MG63 (cell line): Measurements from ENCODE around the gene AKAP3. TPM values are rescaled to one million over a fixed set of nuclear protein-coding genes. Genes with fewer than 3 reads are reported as not detected.

Source experiments
- DNase-seq: peaks from one replicate; pipeline ENCODE4 v3.0.0-alpha.2; 2020
- H3K27me3 ChIP-seq: fragments of 250-450 bp; sonication (Bioruptor Pico); 2 replicates; pipeline ENCODE4 v1.5.1; 2020; ENCODE audit warnings: mild to moderate bottlenecking, moderate library complexity
- H3K36me3 ChIP-seq: fragments of 250-450 bp; sonication (Bioruptor Pico); 2 replicates; pipeline ENCODE4 v1.5.1; 2020; ENCODE audit warnings: mild to moderate bottlenecking, moderate library complexity
- H3K4me3 ChIP-seq: fragments of 250-450 bp; sonication (Bioruptor Pico); 2 replicates; pipeline ENCODE4 v1.5.1; 2020; ENCODE audit warnings: mild to moderate bottlenecking, moderate library complexity
- H3K9me3 ChIP-seq: fragments of 250-450 bp; sonication (Bioruptor Pico); 2 replicates; pipeline ENCODE4 v1.5.1; 2020; ENCODE audit warnings: mild to moderate bottlenecking, moderate library complexity
- total RNA-seq: library from RNA; depleted of rRNA; stranded (reverse); fragments of >200 nt; shearing (Covaris generic); gene quantifications from 2 replicates; pipeline ENCODE4 v1.2.3, GENCODE V29; 2014; ENCODE audit warnings: low replicate concordance; rRNA removed

Gene AKAP3
- total RNA-seq, result not detected in 2 replicates

DNA sequence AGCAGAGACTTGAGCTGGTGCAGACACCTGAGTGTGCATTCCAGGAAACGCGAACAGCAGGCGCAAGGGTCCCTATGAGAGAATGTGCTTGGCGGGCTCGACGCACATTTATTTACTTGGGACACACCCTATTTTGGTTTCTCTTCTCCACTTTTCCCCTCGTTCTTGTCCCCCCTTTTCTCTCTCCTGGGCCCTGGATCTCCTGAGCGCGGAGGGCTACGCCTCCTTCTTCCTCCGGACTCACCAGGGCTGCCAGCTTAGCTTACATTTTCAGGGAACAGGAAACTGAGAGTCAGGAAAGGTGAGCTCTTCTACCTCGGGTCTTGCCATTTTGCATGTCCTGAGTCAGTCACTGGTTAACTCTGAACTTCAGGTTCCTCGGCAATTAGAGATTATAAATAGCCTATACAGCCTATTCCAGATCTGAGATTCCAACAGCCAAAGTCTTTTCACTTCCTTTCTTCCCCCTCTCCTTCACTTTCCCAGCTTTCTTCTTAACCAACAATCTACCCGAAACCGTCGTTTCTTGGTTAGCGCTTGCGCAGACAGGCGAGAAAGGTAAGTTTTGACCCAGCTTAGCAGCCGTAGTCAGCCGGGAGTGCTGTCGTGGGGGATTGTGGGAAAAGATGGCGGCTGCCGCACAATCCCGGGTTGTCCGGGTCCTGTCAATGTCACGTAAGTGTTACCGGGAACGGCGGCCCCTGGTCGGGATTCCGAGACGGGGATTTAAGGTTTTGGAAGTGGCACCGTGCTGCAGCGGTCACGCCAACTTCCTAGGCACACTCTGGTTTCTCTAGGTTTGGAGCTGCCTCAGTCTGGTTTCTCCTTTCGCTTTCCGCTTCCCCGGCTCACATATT is at the start of gene AKAP3, which contains the start of gene NDUFA9:
Gene AKAP3 (minus strand): TSS at position 551 of the 857 bp plus-strand sequence. CDS start 10,855 bp downstream, outside the sequence.
Gene NDUFA9 (plus strand): TSS at position 614 of the 857 bp plus-strand sequence. CDS start 13 bp downstream, at position 627.
- peak; percentile 79 for DNase-seq
- H3K27me3 ChIP-seq, result peaks cover 7% of the 10 kb centered on the region; the same call in 1 of the 2 replicates
- H3K9me3 ChIP-seq, result no peaks in the 10 kb centered on the region
- H3K4me3 ChIP-seq, result peak within 1 kb of the TSS; percentile 77
- peaks cover 1% of the 10 kb centered on the region for H3K36me3 ChIP-seq

DNA sequence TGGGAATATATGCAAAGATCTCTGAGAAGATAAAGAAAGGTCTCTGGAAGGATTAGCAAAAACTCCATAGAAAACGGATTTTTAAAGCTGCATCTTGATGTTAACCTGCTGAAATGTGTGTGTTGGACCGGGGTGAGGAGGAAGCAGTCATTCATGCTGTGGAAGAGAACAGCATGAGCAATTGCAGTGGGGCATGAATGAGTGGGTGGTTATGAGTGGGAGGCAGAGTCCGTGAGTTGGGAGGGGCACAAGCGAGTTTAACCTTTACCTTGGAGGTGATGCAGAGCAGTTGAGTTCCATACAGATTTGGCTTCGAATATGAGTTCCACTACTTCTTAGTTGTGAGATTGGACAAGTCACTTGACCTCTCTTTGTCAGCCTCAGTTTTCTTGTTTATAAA is 41.9 kb upstream of the AKAP3 start:
- no peak overlapping the region for H3K4me3 ChIP-seq
- peaks cover 2% of the 10 kb centered on the region for H3K36me3 ChIP-seq
- H3K9me3 ChIP-seq, result no peaks in the 10 kb centered on the region
- no peak for DNase-seq
- no peaks in the 10 kb centered on the region for H3K27me3 ChIP-seq

DNA sequence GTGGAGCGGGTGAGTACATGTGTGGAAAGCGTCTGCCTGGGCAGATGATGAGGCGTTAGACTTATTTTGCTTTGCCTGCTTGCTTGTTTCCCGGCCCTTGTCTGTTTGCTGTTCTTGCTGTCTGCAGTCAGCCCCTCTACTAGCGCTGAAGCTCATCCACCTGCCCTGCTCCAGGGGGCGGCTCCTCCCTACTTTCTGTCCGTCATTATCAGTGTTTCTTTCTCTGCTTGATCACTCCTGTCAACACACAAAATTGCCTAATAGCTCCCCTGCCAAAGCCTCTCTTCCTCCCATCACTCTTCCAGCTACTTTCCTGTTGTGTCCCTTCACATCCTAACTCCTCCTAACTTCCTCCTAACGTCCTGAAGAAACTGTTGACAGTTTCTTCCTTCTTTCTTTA is 36.5 kb upstream of the AKAP3 start:
- DNase-seq, result no peak
- H3K9me3 ChIP-seq, result no peaks in the 10 kb centered on the region
- H3K36me3 ChIP-seq, result peaks cover 11% of the 10 kb centered on the region
- no peaks in the 10 kb centered on the region for H3K27me3 ChIP-seq
- no peak overlapping the region for H3K4me3 ChIP-seq

DNA sequence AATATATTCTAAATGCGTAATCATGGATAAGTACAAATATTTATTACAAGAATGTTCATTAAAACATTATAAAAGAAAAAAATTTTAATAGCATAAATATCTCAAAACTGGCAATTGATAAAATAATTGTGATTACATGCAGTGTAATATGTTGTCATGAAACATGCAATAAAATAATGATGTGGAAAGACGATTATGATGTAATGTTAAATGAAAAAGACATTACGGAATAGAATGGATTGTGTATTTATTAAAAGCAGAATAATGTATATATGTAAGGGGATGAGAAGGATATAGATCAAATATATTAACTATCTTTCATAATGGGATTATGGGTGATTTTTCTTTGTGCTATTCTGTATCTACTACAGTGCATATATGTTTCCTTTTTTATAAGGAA is 32.9 kb upstream of the AKAP3 start:
- Histone ChIP-seq H3K27me3 (no peaks in the 10 kb centered on the region), H3K36me3 (peaks cover 11% of the 10 kb centered on the region), H3K9me3 (no peaks in the 10 kb centered on the region), H3K4me3 (no peak overlapping the region)
- DNase-seq, result no peak

DNA sequence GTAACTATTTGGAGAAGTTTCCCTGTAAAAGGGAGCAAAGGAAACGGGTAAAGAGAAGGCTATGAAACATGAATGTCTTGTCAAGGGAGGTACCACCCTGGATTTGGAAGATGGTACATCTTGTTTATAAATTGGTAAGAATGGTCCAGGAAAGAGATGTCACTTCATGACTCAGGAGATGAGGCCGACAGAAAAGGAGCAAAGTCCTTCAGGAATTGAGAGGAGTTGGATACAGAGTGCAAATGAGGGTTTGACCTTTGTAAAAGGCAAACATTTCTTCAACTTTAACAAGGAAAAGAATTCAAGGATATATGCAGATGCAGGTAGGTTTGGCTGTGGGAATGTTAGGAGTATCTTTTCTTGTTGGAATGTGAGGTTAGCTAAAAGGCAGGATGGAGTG is 30.9 kb upstream of the AKAP3 start:
- no peak overlapping the region for H3K4me3 ChIP-seq
- no peak for DNase-seq
- H3K9me3 ChIP-seq, result no peaks in the 10 kb centered on the region
- no peaks in the 10 kb centered on the region for H3K27me3 ChIP-seq
- peaks cover 11% of the 10 kb centered on the region for H3K36me3 ChIP-seq

DNA sequence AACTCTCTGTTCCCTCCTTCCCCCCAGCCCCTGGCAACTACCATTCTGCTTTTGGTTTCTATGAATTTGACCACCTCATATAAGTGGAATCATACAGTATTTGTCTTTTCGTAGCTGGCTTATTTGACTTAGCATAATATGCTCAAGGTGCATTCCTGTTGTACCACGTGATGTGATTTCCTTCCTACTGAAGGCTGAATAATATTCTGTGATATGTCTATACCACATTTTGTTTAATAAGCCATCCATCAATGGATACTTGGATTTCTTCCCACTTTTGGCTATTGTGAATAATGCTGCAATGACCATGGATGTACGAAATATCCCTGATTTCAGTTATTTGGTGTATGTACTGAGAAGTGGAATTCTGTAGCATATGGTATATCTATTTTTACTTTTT is 16.4 kb upstream of the AKAP3 start:
- Histone ChIP-seq H3K4me3 (no peak overlapping the region), H3K27me3 (no peaks in the 10 kb centered on the region), H3K36me3 (peaks cover 66% of the 10 kb centered on the region), H3K9me3 (no peaks in the 10 kb centered on the region)
- no peak for DNase-seq

DNA sequence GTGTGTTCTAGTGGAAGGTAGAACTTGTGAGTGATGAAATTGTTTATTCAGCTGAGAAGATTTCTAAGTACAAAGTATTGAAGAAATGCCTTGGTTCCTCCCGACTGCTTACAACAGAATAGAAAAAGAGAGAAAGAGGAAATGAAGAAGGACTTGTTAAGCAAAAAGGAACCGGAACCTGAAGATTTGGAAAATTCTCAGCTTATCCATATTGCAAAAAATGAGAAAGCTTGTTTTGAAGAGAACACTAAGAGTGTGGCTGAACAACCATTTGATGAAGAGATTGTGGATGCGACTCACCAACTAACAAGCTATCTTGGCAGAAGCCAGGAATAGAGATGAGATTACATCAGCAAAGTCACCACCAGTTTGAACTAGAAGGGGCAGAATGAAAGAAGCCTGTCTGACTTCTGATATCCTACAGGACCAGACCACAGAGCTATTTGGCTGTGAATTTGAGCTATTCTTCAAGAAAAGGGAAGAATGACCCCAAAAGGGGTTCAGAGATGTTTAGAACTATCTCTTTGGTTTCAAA is 15.2 kb upstream of the AKAP3 start:
- peak; percentile 49 for DNase-seq
- Histone ChIP-seq H3K36me3 (peaks cover 66% of the 10 kb centered on the region), H3K4me3 (no peak overlapping the region), H3K9me3 (no peaks in the 10 kb centered on the region), H3K27me3 (no peaks in the 10 kb centered on the region)

DNA sequence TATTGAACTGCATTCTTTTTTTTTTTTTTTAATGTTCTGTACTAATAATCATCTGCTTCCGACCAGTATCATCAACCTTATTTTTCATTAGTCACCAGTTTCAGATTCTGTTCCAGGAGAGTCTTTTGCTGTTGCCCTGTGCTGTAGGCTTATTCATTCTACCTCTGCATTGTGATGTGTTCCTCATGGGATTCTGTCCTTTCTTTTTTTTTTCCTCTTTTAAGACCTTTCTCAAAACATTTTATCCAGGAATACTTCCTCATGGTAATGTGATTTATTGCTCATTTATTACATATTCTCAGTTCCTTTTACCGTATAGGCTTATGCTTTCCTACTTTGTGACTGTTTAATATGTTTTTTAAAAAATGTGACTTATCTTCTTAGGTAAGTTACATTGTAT is 4.8 kb upstream of the AKAP3 start:
- peaks cover 44% of the 10 kb centered on the region for H3K36me3 ChIP-seq
- no peak for DNase-seq
- H3K9me3 ChIP-seq, result no peaks in the 10 kb centered on the region
- no peaks in the 10 kb centered on the region for H3K27me3 ChIP-seq
- H3K4me3 ChIP-seq, result no peak overlapping the region

DNA sequence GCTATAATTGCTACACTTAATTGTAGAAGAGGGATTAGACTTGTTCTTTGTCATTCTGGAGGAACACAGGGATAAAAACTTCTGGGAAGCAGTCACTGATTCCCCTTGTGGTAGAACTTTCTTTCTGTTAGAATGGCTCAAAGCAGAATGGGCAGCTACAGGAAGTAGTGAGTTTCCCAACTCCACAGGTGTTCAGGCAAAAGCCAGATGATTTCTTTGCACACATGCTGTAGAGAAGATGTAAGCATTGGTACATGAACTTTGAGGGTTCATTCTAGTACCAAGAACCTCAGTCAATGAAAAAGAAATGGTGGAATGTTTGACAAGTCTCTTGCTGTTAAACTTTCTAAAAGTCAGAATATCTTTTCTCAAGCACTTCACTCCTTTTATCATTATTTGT is 4.4 kb upstream of the AKAP3 start:
- Histone ChIP-seq H3K4me3 (no peak overlapping the region), H3K36me3 (peaks cover 41% of the 10 kb centered on the region), H3K9me3 (no peaks in the 10 kb centered on the region), H3K27me3 (no peaks in the 10 kb centered on the region)
- DNase-seq, result no peak

DNA sequence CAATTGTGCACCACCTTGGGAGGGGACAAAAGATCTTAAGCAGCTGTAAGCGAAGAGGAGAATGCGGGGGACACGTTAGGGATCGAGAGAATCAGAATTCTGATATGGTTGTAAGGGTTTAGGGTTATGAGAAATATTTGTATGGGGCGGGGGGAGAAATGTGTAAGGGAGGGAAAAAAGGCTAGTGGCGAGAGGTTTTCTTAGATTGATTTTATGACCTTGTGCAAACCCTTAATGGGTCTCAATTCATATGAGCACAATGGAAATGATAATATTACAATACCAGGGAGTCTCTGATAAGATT is 459 bp upstream of the AKAP3 start:
- Histone ChIP-seq H3K9me3 (no peaks in the 10 kb centered on the region), H3K36me3 (peaks cover 7% of the 10 kb centered on the region), H3K27me3 (peaks cover 3% of the 10 kb centered on the region; the same call in 1 of the 2 replicates), H3K4me3 (peak overlapping the region; percentile 77)
- DNase-seq, result no peak

DNA sequence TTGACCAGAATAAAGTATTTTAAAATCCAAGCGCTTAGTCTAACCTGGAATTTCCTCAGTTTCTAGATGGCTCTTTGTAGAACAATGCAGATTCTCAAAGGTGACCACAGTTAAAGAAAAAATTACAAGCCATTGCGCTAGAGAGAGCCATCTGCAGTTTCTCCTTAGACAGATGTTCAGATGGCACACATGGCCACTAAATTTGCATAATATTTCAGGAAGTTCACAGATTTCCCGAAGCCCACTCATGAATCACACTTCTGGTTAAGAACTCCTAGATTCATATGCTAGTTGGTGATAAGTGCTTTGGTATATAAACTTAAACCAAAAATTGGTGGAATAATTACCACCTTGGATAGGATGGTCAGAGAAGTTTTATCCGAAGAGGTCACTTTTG is 749 bp downstream of the AKAP3 start:
- DNase-seq, result no peak
- Histone ChIP-seq H3K9me3 (no peaks in the 10 kb centered on the region), H3K27me3 (peaks cover 11% of the 10 kb centered on the region), H3K36me3 (no peaks in the 10 kb centered on the region; the same call in 1 of the 2 replicates), H3K4me3 (peak overlapping the region; percentile 77)

DNA sequence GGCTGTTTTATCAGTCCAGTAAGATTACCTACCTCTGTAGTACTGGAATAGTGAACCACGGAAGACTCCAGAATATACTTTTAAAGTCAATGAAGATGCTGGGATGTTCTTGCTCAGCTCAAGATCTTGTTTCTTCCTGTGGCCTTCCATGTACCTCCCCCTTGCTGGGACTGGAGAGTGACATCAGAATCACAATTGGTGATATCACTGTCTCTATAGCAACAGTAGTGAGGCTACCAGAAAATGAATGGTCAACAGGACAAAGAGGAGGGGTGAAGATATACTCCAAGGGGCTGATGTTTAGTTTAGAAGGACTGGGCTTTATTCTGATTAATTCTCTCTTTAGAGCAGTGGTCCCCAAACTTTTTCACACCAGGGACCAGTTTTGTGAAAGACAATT is 3.8 kb downstream of the AKAP3 start:
- no peak for DNase-seq
- Histone ChIP-seq H3K36me3 (no peaks in the 10 kb centered on the region), H3K4me3 (no peak overlapping the region)

DNA sequence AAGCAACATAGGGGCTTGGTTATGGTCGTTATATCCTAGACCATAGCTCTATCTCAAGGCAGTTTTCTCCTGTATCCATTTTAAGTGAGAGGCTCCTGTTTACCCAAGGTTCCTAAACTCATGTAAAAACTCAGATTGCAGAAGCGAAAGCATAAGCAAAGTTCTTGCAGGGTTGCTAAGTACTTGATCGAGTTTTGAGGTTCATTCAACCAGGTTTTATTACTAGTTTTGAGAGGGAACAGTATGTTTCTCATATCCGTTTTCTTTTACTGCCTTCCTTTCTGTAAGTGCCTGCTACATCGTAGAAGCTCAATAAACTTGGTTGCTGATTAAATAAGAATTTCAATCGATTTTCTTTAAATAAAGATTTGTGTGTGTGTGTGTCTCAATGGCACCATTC is 5.1 kb downstream of the AKAP3 start:
- peaks cover 32% of the 10 kb centered on the region for H3K27me3 ChIP-seq
- no peaks in the 10 kb centered on the region for H3K9me3 ChIP-seq
- no peak overlapping the region for H3K4me3 ChIP-seq
- no peaks in the 10 kb centered on the region for H3K36me3 ChIP-seq
- DNase-seq, result no peak

More for the DNA sequence above, 3.8 kb downstream of the AKAP3 start:
- H3K9me3 ChIP-seq, result no peaks in the 10 kb centered on the region
- peaks cover 31% of the 10 kb centered on the region for H3K27me3 ChIP-seq

DNA sequence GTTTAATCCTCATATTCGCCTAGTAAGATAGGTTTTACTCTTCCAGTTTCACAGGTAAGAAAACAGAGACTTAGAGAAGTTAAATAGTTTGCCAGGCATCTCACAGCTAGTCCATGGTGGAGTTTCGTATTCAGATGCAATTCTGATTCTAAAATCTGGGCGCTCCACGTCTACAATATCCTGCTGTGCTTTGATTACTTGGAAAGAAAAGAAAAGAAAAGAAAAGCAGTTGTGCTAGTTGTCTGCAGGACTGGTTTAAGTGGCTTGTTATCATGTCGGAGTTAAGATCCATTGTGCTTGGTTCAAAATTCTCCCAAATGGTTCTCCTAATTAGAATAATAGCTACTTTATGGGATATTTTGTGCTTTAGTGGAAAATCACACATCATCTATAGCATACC is 18.6 kb downstream of the AKAP3 start:
- DNase-seq, result no peak
- Histone ChIP-seq H3K9me3 (no peaks in the 10 kb centered on the region), H3K36me3 (no peaks in the 10 kb centered on the region), H3K4me3 (no peak overlapping the region), H3K27me3 (peaks cover 29% of the 10 kb centered on the region)

DNA sequence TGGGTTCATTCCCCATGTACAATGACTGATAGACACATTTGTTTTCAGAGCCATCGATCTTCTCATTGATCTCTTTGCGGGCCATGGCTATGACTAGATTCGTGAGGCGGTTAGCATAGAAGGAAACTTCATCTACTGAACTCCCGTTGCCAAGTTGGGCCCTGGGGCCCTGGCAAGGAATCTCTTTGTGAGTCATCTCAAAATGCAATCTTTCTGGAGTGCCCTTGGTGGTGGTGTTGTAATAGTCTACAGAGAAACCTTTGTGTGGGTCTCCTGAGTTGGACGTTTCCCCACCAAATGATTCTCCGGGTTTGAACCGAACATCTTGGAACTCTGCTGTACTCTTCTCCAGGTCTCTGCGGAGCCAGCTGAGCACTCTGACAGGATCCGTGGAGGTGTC is 20.4 kb downstream of the AKAP3 start:
- Histone ChIP-seq H3K36me3 (no peaks in the 10 kb centered on the region), H3K4me3 (no peak overlapping the region), H3K27me3 (peaks cover 26% of the 10 kb centered on the region), H3K9me3 (no peaks in the 10 kb centered on the region)
- peak; percentile 26 for DNase-seq

DNA sequence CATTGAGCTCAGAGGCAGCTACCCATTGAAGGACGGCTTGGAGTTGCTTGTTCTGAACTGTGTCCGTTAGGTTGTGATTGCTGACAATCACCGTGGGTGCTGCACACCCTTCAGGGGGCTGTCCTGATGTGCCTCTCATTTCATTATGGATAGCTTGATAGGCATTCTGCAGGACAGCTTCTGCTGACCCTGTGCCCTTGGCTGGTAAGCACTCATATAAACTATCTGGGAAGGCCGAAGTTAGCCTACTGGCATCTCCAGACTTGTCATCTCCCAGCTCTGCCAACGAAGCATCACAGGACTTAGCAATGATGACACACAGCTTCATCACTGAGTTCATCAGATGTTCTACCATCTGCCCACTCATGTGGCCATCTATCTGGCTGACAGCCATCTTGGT is 22.3 kb downstream of the AKAP3 start:
- Histone ChIP-seq H3K4me3 (no peak overlapping the region), H3K9me3 (no peaks in the 10 kb centered on the region), H3K27me3 (peaks cover 24% of the 10 kb centered on the region), H3K36me3 (no peaks in the 10 kb centered on the region)
- peak; percentile 35 for DNase-seq

DNA sequence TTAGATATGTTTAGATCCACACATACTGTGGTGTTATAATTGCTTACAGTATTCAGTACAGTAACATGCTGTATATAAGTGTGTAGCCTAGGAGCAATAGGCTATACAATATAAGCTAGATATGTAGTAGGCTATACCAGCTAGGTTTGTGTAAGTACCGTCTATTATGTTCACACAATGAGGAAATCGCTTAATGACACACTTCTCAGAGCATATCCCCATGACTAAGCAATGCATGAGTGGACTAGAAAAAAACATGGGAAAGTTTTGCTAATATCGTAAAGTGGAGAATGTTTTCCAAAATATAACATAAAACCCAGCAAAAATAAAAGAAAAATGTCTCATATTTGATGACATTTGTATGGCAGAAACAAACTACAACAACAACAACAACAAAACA is 27.3 kb downstream of the AKAP3 start:
- no peaks in the 10 kb centered on the region for H3K36me3 ChIP-seq
- H3K4me3 ChIP-seq, result no peak overlapping the region
- H3K9me3 ChIP-seq, result no peaks in the 10 kb centered on the region
- peaks cover 7% of the 10 kb centered on the region for H3K27me3 ChIP-seq
- no peak for DNase-seq

DNA sequence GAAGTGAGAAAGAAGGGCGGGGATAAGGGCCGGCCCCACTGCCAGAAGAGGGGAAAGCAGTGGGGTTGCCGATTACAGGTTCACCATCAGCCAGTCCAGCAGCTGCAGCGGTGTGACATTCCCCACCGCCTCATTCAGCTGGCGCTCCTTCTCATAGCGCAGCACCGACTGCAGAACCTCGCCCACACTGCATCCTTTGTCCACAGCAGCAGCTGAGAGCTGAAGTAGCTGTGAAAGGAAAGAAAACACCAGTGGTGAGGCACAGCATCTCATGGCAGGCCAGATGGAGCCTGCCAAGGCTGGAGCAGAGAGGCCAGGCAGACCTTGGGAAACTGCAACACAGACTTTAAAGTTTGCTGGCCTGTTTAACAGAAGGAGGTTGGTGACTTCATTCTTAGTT is 33.2 kb downstream of the AKAP3 start:
- H3K36me3 ChIP-seq, result peaks cover 11% of the 10 kb centered on the region
- H3K27me3 ChIP-seq, result no peaks in the 10 kb centered on the region
- no peak for DNase-seq
- no peak overlapping the region for H3K4me3 ChIP-seq
- no peaks in the 10 kb centered on the region for H3K9me3 ChIP-seq
